ENCODE measurements around the gene PLCXD3. TPM values are rescaled to one million over a fixed set of nuclear protein-coding genes. Genes with fewer than 3 reads are reported as not detected.
A peak's percentile ranks its signal among the peaks of the same experiment; 100 is the strongest.

The PLCXD3 gene
- total and polyA plus RNA-seq, 12 donors, result 25.4 to 104 (median 51.6) TPM

GRCh38 chr5:41465493-41466171 lies 44.8 kb downstream of the PLCXD3 start:
- H3K4me3 ChIP-seq, result no peak overlapping the region
- no peak for TF ChIP-seq CTCF (IDR thresholded peaks at IDR 0.05)
- 59 to 69% methylated on average over 3 of the region's 3 CpGs for WGBS, 2 donors
- no peaks in the 10 kb centered on the region for H3K36me3 ChIP-seq
- DNase-seq (peak in 1 of 2 donors; percentile 7), ATAC-seq (peak in 7 of 8 donors; percentile 29 to 83 (median 66))
- H3K27me3 ChIP-seq, result no peaks in the 10 kb centered on the region
- intact Hi-C loops (cut with DNase I), result no loop called here
- peak overlapping the region in 1 of 10 donors; percentile 23 for H3K27ac ChIP-seq
- peaks cover 0 to 19% (median 7%) of the 10 kb centered on the region in 9 donors for H3K4me1 ChIP-seq
- peaks cover 0 to 8% (median 0%) of the 10 kb centered on the region in 11 donors for H3K9me3 ChIP-seq

- no peak for DNase-seq
- TF ChIP-seq CTCF (IDR thresholded peaks at IDR 0.05), result no peak
- H3K27ac ChIP-seq, result peak overlapping the region in 1 of 10 donors; percentile 52
- H3K27me3 ChIP-seq, result no peaks in the 10 kb centered on the region
- no peaks in the 10 kb centered on the region for H3K36me3 ChIP-seq
- H3K4me1 ChIP-seq, result peaks cover 0 to 49% (median 7%) of the 10 kb centered on the region in 9 donors
- H3K9me3 ChIP-seq, result no peaks in the 10 kb centered on the region
- intact Hi-C loops (cut with DNase I), result loop anchor here in 3 of 10 donors (5.0 to 10.0 kb wide), 2 partner anchors 45 to 52 kb away; no protein-coding TSS in a partner anchor
- 95 to 98% methylated on average over 1 of the region's 1 CpG for WGBS, 2 donors
- H3K4me3 ChIP-seq, result no peak overlapping the region
- ATAC-seq, result no peak
Measured at GRCh38 chr5:41459557-41459956, 50.8 kb downstream of the PLCXD3 start.

- DNase-seq (peak in 1 of 2 donors; percentile 46), ATAC-seq (peak; percentile 74 to 96 (median 92))
- no peaks in the 10 kb centered on the region for H3K9me3 ChIP-seq
- no peak overlapping the region for H3K4me3 ChIP-seq
- no peaks in the 10 kb centered on the region for H3K36me3 ChIP-seq
- peak overlapping the region; percentile 12 to 79 (median 61) for H3K27ac ChIP-seq
- intact Hi-C loops (cut with DNase I), result loop anchor here in 3 of 10 donors (5.0 to 10.0 kb wide), 2 partner anchors 48 to 50 kb away; no protein-coding TSS in a partner anchor
- TF ChIP-seq CTCF (IDR thresholded peaks at IDR 0.05), result no peak
- H3K4me1 ChIP-seq, result peaks cover 0 to 55% (median 7%) of the 10 kb centered on the region in 9 donors
- WGBS, 2 donors, result 52 to 63% methylated on average over 2 of the region's 2 CpGs
- no peaks in the 10 kb centered on the region for H3K27me3 ChIP-seq
Measured at GRCh38 chr5:41457094-41457493, 53.3 kb downstream of the PLCXD3 start.

- intact Hi-C loops (cut with DNase I), result loop anchor here in 2 of 10 donors (10.0 kb wide), 1 partner anchor 52 kb away; no protein-coding TSS in a partner anchor
- Histone ChIP-seq H3K4me1 (peaks cover 0 to 62% (median 14%) of the 10 kb centered on the region in 9 donors), H3K36me3 (no peaks in the 10 kb centered on the region), H3K4me3 (no peak overlapping the region), H3K27ac (no peak overlapping the region), H3K9me3 (no peaks in the 10 kb centered on the region), H3K27me3 (no peaks in the 10 kb centered on the region)
- DNase-seq, result no peak
- ATAC-seq, result no peak
- 72 to 84% methylated on average over 2 of the region's 2 CpGs for WGBS, 2 donors
- no peak for TF ChIP-seq CTCF (IDR thresholded peaks at IDR 0.05)
Measured at GRCh38 chr5:41452506-41452905, 57.9 kb downstream of the PLCXD3 start.
